Right hindlimb (tissue), 1 donor: ENCODE measurements around the gene ZBTB8OS.
A peak's percentile ranks its signal among the peaks of the same experiment; 100 is the strongest.
"Not testable (repeated sequence)": the region's sequence is repeated elsewhere in the genome, so short reads cannot be mapped to it uniquely, and the experiment has no call there.

ENCODE experiments used
- DNase-seq: peaks from one replicate; pipeline ENCODE4 v3.0.0-alpha.2; 2018

ZBTB8OS gene

DNA sequence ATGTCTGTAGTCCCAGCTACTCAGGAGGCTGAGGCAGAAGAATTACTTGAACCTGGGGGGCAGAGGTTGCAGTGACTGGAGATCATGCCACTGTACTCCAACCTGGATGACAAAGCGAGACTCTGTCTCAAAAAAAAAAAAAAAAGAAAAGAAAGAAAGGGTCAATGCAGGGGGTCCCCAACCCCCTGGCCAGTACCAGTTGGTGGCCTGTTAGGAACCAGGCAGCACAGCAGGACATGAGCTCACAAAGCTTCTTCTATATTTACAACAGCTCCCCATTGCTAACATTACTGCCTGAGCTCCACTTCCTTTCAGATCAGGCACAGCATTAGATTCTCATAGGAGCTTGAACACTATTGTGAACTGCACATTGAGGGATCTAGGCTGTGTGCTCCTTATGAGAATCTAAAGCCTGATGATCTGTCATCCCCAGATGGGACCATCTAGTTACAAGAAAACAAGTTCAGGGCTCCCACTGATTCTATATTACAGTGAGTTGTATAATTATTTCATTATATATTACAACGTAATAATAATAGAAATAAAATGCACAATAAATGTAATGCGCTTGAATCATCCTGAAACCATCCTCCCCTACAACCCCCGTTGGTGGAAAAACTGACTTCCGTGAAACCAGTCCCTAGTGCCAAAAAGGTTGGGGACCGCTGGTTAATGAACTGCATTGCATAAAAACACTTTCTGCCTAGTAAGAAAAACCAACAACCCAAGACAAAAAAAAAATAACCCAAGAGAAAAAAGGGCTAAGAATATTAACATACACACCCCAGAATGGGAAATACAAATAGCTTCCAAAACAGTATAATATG, 2.8 kb downstream of the ZBTB8OS start:
- DNase-seq = no peak

DNA sequence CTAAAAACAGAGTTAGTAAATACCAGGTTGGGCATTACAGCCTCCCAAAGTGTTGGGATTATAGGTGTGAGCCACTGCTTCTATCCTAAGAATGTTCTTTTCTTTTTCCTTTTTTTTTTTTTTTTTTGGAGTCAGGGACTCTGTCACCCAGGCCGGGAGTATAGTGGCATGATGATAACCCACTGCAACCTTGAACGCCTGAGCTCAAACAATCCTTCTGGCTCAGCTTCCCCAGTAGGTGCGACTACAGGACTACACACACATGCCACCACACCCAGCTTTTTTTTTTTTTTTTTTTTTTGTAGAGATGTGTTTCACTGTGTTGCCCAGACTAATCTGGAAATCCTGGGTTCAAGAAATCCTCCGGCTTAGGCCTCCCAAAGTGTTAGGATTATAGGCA, 5.9 kb downstream of the ZBTB8OS start:
- no peak for DNase-seq

DNA sequence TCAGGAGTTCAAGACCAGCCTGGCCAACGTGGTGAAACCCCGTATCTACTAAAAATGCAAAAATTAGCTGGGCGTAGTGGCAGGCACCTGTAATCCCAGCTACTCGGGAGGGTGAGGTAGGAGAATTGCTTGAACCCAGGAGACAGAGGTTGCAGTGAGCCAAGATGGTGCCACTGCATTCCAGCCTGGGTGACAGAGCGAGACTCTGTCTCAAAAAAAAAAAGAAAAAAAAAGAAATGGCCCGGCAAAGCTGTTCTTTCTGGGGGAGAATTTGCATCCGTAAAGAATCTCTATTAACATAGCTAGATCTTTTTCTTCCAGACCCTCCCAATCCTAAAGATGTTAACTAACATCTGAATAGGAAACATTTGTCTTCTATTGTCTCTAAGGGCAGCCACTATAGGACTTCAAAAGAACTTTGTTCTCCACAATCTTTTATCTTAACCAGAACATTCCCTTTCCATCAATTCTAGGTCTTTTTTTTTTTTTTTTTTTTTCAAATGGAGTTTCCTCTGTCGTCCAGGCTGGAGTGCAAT, 8.0 kb downstream of the ZBTB8OS start:
- DNase-seq = not testable (repeated sequence)

DNA sequence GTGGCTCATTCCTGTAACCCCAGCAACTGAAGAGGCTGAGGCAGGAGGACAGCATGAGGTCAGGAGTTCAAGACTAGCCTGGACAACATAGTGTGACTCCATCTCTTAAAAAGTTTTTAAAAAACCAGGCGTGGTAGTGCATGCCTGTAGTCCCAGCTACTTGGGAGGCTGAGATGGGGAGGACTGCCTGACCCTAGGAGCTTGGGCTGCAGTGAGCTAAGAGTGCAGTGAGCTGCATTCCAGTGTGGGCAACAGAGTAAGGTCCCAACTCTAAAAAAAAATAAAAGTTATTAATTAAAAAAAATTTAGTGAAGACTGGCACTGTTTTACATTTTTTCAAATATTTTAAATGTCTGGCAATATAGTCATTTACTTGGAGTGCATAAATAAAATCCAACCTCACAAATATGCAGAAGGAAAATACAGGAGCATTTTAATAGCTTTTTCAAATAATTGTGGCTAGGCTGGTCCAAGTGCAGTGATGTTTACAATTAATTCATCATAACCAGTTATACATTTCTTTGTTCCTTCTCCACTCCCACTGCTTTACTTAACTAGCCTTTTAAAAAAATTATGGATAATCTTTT, 10.8 kb downstream of the ZBTB8OS start:
- no peak for DNase-seq

DNA sequence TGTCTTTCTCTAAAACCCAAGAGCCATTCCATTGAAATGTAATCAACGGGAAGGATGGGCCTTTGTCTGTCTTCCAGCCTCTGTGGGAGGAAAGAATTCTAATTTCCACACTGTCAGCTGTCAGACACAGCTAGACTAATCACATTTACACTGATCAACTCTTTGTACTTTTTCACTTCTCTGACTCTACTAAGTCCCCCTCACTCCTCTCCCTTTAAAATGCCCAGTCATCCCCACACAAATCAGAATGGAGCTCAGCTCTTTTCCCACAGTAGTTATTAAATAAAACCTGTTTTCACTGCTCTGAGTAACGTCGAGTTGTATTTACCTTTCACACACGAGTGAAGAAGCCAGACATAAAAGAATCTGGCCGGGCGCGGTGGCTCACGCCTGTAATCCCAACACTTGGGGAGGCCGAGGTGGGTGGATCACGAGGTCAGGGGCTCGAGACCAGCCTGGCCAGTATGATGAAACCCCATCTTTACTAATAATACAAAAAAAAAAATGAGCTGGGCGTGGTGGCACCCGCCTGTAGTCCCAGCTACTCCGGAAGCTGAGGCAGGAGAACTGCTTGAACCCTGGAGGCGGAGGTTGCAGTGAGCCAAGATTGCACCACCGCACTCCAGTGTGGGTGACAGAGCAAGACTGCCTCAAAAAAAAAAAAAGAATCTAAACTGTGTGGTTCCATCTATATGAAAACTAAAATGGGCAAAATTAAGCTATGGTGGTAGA, 13.3 kb downstream of the ZBTB8OS start:
- no peak for DNase-seq

DNA sequence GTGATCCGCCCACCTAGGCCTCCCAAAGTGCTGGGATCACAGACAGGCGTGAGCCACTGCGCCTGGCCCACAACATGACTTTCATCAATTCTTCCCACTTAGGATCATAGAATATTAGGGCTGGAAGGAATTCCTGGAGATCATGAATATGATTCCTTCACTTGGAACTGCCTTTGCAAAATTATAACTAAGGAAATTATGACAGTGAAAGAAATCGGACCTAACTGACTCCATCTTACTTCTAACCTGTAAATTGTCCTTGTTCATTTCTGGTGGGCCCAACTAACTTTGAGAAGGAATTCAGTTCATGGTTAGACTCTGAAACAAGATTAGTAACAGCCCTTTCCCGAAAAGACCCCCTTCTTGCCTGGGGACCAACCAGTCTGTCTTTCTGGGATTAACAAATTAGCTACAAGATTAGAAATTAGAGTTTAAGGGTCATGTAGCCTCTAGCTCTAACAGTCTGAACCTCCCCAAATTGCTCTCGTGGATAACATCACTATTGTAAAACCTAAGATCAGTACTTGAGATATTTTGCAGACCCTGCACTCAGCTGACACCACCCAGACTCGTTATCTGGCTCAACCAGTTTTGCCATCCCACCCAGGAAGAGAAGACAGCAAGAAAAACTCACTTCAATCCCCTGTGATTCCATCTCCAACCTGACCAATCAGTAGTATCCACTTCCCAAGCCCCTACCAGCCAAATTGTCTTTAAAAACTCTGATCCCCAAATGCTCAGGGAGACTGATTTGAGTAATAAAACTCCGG, 14.7 kb downstream of the ZBTB8OS start:
- no peak for DNase-seq

DNA sequence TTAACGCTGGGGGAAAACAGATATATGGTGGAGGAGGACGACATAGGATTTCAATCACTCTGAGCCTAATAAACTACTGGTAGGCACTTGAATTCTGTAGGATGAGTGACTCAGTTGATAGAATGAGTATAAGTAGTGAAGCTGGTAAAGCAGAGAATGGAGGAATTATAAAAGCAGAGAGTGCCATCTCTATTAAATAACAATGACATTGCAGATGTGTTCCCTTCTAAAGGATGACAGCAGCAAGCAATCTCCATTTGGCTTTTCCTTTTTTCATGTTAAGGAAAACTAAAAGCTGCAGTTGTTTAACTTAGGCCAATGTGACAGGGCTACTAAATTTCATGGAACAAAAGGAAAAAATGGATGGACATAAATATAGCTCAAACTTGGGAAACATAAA, 17.5 kb downstream of the ZBTB8OS start:
- DNase-seq = no peak

DNA sequence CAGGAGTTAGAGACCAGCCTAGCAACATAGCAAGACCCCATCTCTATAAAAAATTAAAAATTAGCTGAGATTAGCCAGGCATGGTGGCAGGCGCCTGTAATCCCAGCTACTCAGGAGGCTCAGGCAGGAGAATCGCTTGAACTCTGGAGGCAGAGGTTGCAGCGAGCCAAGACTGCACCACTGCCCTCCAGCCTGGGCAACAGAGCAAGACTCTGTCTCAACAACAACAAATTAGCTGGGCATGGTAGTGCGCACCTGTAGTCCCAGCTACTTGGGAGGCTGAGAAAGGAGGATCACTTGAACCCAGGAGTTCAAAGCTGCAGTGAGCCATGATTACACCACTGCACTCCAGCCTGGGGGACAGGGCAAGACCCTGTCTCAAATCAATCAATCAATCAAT, 20.2 kb downstream of the ZBTB8OS start:
- DNase-seq = not testable (repeated sequence)

DNA sequence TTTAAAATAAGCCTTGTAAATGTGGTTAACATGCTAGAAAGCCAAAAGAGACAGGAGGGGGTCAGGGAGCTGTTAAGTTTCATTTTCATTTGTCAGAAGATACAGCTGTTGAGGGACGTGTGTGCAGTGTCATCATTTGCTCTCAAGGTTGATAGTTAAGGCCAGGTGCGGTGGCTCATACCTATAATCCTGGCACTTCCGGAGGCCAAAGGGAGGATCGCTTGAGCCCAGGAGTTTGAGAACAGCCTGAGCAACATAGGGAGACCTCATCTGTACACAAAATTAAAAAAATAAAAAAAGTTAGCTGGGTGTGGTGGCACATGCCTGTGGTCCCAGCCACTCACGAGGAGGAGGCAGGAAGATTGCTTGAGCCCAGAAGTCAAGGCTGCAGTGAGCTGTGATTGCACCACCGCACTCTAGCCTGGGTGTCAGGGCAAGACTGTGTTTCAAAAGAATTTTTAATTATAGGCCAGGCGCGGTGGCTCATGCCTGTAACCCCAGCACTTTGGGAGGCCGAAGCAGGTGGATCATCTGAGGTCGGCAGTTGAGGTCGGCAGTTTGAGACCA, 22.7 kb downstream of the ZBTB8OS start:
- no peak for DNase-seq

DNA sequence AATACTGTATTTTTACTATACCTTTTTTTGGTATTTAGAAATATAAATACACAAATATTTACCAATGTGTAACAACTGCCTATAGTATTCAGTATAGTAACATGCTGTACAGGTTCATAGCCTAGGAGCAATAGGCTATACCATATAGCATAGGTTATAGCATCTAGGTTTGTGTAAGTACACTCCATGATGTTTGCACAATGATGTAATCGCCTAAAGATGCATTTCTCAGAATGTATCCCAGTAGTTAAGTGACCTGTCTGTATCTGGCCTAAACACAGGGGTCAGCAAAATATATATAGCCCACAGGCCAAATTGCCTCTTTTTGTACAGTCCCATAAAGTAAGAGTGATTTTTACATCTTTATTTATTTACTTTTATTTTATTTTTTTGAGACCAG, 24.2 kb downstream of the ZBTB8OS start:
- DNase-seq = no peak

DNA sequence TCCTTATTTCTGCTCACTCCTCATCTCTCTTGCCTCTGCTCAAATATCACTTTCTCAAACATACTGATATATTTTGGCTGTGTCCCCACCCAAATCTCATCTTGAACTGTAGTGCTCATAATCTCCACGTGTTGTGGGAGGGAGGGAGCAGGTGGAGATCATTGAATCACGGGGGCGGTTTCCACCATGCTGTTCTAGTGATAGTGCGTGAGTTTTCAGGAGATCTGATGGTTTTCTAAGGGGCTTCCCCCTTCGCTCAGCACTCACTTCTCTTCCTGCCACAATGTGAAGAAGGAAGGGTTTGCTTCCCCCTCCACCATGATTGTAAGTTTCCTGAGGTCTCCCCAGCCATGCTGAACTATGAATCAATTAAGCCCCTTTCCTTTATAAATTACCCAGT, 26.6 kb downstream of the ZBTB8OS start:
- no peak for DNase-seq

DNA sequence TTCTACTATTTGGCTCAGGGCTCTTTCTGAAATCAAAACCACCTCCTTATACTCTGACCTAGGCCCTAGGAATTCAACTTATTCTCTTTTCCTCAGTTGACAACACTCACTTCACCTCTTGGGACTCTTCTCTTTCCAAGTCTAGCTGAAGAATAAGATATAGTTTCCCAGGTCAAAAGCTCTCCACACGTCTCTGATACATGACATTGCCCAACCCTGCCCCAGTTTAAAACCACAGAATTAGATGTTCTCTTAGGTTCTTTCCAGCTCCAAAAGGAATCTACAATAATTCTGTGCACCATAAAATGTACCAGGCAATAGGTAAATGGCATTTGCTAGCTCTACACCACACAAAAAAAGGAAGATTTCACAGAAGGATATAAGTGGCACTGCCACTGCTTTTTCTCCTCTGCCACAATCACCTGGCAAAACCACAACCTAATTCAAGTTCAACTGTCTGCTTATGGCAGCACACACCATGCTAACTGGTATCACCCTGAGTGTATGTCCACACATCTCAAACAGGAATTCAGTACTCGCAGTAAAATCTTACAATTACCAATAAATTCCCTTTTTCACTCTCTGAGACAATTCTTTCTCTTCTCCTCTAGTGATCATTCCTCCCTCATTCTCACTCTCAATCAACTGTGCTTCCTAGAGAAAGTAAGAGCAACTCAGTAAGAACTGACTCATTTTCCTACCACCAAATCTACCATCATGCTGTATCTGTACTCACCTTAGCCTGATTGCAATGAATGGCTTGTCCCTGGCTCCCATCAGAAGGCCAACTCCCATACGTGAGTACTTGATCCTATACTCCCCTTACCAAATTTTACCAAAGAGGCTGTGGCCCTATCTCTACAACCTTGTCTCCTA, 27.3 kb downstream of the ZBTB8OS start:
- DNase-seq = no peak

DNA sequence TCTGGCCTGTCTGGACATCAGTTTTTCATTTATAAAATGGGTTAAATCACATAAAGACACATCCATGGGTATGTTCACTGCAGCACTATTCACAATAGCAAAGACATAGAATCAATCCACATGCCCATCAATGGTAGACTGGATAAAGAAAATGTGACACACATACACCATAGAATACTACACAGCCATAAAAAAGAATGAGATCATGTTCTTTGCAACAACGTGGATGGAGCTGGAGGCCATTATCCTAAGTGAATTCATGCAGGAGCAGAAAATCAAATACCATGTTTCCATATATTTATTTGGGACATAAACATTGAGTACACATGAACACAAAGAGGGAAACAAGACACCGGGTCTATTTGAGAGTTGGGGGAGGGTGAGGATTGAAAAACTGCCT, 28.1 kb downstream of the ZBTB8OS start:
- no peak for DNase-seq

DNA sequence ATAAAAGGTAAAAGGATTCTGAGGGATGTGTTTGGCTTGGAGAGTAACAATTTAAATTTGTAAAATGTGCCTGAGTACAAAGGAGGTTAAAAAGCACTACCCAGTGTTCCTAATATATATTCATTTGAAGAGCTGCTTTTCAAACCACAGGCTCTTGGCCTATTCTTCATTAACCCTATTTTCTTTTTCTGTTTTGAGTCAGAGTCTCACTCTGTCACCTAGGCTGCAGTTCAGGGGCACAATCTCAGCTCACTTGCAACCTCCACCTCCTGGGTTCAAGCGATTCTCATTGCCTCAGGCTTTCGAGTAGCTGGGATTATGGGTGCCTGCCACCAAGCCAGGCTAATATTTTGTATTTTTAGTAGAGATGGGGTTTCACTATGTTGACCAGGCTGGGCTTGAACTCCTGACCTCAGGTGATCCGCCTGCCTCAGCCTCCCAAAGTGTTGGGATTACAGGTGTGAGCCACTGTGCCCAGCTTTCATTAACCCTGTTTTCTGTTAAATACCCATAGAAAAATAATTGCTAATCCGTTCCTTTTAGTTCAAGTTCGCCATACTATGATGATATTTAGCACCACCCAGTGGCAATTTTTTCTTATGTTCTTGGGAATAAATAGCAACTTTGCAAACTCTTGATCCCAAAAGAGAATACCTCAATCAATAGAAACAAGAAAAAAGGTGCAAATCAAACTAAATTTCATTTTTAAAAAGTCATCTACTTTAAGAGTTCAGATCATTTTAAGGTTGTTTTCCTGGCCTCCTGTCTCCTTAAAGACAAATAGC, 30.5 kb downstream of the ZBTB8OS start:
- DNase-seq = no peak

DNA sequence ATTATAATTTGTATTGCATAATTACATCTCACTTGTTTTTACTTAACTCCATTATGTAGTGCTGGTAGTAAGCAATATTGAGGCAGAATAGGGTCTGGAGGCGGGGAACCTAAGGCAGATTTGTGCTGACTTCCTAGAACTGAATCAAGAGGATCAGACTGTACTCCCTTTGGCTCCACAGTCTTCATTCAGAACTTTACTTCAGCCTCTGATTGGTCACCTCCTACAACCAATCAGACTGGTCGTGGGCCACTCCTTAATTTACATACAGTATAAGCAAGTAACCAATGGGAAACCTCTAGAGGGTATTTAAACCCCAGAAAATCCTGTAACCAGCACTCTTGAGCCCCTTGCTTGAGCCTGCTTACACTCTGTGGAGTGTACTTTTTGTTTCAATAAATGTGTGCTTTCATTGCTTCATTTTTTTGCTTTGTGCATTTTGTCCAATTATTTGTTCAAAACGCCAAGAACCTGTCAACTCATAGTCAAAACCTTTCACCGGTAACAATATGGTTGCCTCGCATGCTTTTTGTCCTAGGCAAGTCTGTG, 31.6 kb downstream of the ZBTB8OS start:
- no peak for DNase-seq

DNA sequence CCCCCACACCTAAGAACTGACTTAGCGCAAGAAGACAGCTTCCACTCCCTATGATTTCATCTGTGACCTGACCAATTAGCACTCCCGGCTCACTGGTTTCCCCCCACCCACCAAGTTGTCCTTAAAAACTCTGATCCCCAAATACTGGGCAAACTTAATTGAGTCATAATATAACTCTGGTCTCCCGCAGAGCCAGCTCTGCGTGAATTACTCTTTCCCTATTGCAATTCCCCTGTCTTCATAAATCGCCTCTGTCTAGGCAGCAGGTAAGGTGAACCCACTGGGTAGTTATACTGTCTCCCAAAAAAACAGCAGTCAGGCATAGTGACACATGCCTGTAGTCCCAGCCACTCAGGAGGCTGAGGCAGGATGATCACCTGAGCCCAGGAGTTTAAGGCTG, 36.9 kb downstream of the ZBTB8OS start:
- no peak for DNase-seq

DNA sequence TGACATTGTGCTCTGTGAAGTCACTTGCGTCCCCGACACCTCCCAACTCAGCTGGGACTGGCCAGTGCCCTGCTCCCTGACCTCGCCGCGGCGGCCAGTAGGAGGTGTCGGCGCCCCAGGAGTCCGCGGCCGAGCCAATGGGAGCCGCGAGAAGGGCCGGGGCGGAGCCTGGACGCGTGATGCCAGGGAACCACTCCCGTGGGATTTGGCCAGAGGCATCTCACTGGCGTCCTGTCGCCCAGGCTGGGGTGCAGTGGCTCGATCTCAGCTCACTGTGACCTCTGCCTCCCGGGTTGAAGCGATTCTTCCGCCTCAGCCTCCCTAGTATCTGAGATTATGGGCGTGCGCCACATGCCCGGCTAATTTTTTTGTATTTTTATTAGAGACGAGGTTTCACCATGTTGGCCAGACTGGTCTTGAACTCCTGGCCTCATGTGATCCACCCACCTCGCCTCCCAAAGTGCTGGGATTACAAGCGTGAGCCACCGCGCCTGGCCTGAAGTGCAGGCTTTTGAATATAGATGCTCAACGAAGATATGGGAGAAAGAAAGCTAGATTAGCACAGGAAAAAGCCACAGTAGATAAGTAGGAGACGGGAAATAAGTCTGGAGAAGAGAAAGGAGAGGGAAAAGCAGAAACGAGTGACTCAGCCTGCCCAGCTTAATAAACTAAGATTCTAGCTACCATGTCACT, 38.0 kb downstream of the ZBTB8OS start:
- DNase-seq = peak; percentile 58

DNA sequence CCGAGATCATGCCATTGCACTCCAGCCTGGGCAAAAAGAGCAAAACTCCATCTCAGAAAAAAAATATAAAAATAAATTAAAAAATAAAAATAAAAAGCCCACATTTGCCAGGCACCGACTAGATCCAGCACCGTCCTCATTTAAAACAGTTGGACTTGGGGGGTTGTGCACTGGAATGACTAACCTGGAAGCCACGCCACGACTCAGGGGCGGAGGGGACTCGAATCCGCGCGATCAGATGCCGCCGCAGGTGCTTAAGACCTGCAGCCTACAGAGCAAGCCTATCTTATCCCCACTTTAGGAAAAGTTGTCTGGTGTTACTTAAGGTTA, 38.5 kb downstream of the ZBTB8OS start:
- no peak for DNase-seq

DNA sequence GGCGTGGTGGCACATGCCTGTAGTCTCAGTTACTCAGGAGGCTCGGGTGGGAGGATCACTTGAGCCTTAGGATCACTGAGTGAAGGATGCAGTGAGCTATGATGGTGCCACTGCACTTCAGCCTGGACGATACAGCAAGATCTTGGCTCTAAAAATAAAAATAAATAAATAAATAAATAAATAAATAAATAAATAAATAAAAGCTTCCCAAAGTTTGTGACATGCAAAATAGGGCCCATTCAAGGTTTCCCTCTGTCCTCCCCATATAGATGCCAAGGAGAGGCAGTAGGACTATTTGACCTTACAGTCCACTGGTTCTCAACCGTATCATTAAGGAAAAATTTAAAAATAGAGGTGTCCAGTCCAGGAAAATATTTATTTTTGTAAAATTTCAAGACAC, 41.2 kb downstream of the ZBTB8OS start:
- no peak for DNase-seq
